SJCRH30 (cell line): ENCODE measurements around the gene SAMSN1. TPM values are rescaled to one million over a fixed set of nuclear protein-coding genes. Genes with fewer than 3 reads are reported as not detected.

Source experiments
- DNase-seq, 2 experiments: peaks; one replicate each; pipeline ENCODE4 v3.0.0-alpha.2; 2015 to 2020
- H3K27ac ChIP-seq: fragments of 250-450 bp; sonication (Bioruptor Pico); 2 replicates; pipeline ENCODE4 v1.5.1; 2020; ENCODE audit warnings: mild to moderate bottlenecking, moderate library complexity
- H3K27me3 ChIP-seq: fragments of 250-450 bp; sonication (Bioruptor Pico); 2 replicates; pipeline ENCODE4 v1.5.1; 2020; ENCODE audit warnings: mild to moderate bottlenecking, moderate library complexity
- H3K36me3 ChIP-seq: fragments of 250-450 bp; sonication (Bioruptor Pico); 2 replicates; pipeline ENCODE4 v1.5.1; 2020; ENCODE audit warnings: mild to moderate bottlenecking, moderate library complexity
- H3K4me1 ChIP-seq: fragments of 250-450 bp; sonication (Bioruptor Pico); 2 replicates; pipeline ENCODE4 v1.5.1; 2020; ENCODE audit warnings: mild to moderate bottlenecking, moderate library complexity
- H3K4me3 ChIP-seq: fragments of 250-450 bp; sonication (Bioruptor Pico); 2 replicates; pipeline ENCODE4 v1.5.1; 2020; ENCODE audit warnings: mild to moderate bottlenecking, moderate library complexity
- H3K9me3 ChIP-seq: fragments of 250-450 bp; sonication (Bioruptor Pico); replicated peaks from 2 replicates; pipeline ENCODE4 v1.5.1; 2020; ENCODE audit warnings: mild to moderate bottlenecking, moderate library complexity
- total RNA-seq: library from RNA; depleted of rRNA; stranded (reverse); fragments of >200 nt; shearing (Covaris generic); gene quantifications from 2 replicates; pipeline ENCODE4 v1.2.3, GENCODE V29; 2014

SAMSN1 gene
- total RNA-seq, 1 experiment from 2014 or later = 0.12 TPM

GRCh38 chr21:14581902-14582457 lies 35.9 kb upstream of the SAMSN1 start:
- Histone ChIP-seq H3K9me3 (no peaks in the 10 kb centered on the region), H3K4me3 (no peak overlapping the region), H3K36me3 (no peaks in the 10 kb centered on the region), H3K27me3 (no peaks in the 10 kb centered on the region), H3K4me1 (no peaks in the 10 kb centered on the region), H3K27ac (no peak overlapping the region)
- no peak for DNase-seq

DNA sequence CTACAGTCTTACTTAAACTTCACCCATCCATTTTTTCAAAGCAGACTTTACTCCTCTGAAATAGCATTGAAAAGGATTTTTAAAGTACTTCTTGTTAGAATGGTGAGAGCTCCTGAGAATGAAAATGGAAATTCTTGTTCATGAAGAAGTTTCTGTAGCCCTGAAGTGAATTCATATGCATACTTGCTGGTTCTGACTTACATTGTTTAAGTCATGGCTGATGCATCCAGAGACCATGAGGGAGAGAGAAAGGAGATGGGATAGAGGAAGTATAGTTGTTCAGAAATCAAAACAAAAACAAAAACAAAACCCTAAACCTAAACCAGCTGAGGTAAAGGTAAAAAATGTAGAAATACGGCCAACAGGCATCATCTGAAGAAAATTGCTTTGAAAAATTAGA lies 27.1 kb upstream of the SAMSN1 start:
- H3K4me1 ChIP-seq = no peaks in the 10 kb centered on the region
- H3K27ac ChIP-seq = no peak overlapping the region
- no peak overlapping the region for H3K4me3 ChIP-seq
- no peaks in the 10 kb centered on the region; the same call in 1 of the 2 replicates for H3K9me3 ChIP-seq
- H3K36me3 ChIP-seq = no peaks in the 10 kb centered on the region
- DNase-seq = no peak
- no peaks in the 10 kb centered on the region for H3K27me3 ChIP-seq

GRCh38 chr21:14572204-14572780 lies 26.2 kb upstream of the SAMSN1 start:
- no peaks in the 10 kb centered on the region for H3K36me3 ChIP-seq
- no peaks in the 10 kb centered on the region for H3K27me3 ChIP-seq
- DNase-seq = no peak
- H3K9me3 ChIP-seq = no peaks in the 10 kb centered on the region; the same call in 1 of the 2 replicates
- H3K4me1 ChIP-seq = no peaks in the 10 kb centered on the region
- no peak overlapping the region for H3K4me3 ChIP-seq
- no peak overlapping the region for H3K27ac ChIP-seq

DNA sequence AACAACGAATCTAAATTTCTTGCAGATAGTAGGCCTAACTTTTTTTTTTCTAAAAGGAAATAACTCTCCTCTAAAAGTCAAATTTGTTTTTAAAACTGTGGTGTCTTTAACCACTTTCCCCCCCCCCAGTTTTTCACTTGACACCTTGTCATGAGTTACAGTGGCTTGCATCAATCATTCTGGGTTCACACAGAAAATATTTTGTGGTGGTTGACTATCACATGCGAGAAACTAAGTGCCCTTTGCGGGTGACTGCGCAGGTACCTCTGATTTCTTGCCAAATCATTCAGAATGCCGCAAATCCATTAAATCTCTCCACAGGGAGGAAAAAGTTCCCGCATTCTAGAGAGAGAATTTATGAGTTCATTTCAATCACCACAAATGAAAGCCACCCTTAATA lies 23.8 kb upstream of the SAMSN1 start:
- no peaks in the 10 kb centered on the region for H3K27me3 ChIP-seq
- H3K9me3 ChIP-seq = no peaks in the 10 kb centered on the region; the same call in 1 of the 2 replicates
- H3K27ac ChIP-seq = no peak overlapping the region
- H3K4me1 ChIP-seq = no peaks in the 10 kb centered on the region
- no peak for DNase-seq
- no peaks in the 10 kb centered on the region for H3K36me3 ChIP-seq
- H3K4me3 ChIP-seq = no peak overlapping the region

DNA sequence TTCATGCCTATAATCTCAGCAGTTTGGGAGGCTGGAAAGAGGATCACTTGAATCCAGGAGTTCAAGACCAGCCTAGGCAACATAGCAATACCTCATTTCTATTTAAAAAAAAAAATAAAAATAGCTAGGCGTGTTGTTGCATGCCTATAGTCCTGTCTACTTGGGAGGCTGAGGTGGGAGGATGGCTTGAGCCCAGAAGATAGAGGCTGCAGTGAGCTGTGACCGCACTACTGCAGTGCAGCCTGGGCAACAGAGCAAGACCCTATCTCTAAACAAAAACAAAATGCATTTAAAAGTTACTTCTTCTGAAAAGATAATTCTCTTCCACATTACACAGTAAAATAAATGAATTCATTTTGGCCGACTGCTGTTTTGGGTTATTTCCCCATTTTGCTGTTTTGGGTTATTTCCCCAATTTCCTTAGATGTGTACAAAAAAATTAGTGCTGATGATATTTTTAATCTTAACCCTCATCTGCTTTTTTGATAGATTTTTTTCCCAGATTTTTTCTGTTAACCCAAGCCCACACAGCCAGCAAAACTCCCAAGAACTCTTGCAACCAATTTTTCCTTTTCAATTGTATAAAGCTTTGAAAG lies 23.0 kb upstream of the SAMSN1 start:
- Histone ChIP-seq H3K4me1 (no peaks in the 10 kb centered on the region), H3K9me3 (no peaks in the 10 kb centered on the region; the same call in 1 of the 2 replicates), H3K4me3 (no peak overlapping the region), H3K27me3 (no peaks in the 10 kb centered on the region), H3K36me3 (no peaks in the 10 kb centered on the region), H3K27ac (no peak overlapping the region)
- DNase-seq = no peak

GRCh38 chr21:14567331-14568279 lies 21.5 kb upstream of the SAMSN1 start:
- H3K36me3 ChIP-seq = no peaks in the 10 kb centered on the region
- no peak overlapping the region for H3K4me3 ChIP-seq
- H3K9me3 ChIP-seq = no peaks in the 10 kb centered on the region; the same call in 1 of the 2 replicates
- H3K4me1 ChIP-seq = no peaks in the 10 kb centered on the region
- no peak overlapping the region for H3K27ac ChIP-seq
- no peak for DNase-seq
- H3K27me3 ChIP-seq = no peaks in the 10 kb centered on the region

GRCh38 chr21:14566894-14567293 lies 20.8 kb upstream of the SAMSN1 start:
- Histone ChIP-seq H3K27me3 (no peaks in the 10 kb centered on the region), H3K4me3 (no peak overlapping the region), H3K4me1 (no peaks in the 10 kb centered on the region), H3K36me3 (no peaks in the 10 kb centered on the region), H3K9me3 (no peaks in the 10 kb centered on the region; the same call in 1 of the 2 replicates), H3K27ac (no peak overlapping the region)
- no peak for DNase-seq

- Histone ChIP-seq H3K36me3 (no peaks in the 10 kb centered on the region), H3K27ac (no peak overlapping the region), H3K9me3 (no peaks in the 10 kb centered on the region; the same call in 1 of the 2 replicates), H3K4me1 (no peaks in the 10 kb centered on the region), H3K27me3 (no peaks in the 10 kb centered on the region), H3K4me3 (no peak overlapping the region)
- no peak for DNase-seq
Observed at GRCh38 chr21:14562959-14563358, 16.8 kb upstream of the SAMSN1 start.

DNA sequence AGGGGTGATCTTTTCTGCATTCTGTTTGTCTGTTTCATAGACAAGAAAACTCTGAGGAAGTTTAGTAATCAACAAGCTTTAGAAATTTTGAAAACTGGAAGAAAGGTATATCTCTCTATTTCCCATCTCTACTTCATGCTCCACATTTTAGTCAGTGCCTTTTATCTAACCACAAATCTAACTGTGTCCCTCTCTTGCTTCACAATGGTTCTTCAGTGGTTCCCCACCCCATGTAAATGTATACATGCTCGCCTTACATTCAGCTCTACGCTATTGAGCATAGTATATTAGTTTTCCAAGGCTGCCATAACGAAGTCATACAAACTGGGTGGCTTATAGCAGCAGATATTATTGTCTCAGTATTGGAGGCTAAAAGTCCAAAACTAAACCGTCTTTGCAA lies 14.4 kb upstream of the SAMSN1 start:
- DNase-seq = no peak
- H3K9me3 ChIP-seq = no peaks in the 10 kb centered on the region; the same call in 1 of the 2 replicates

GRCh38 chr21:14560139-14560538 lies 14.0 kb upstream of the SAMSN1 start:
- Histone ChIP-seq H3K27me3 (no peaks in the 10 kb centered on the region), H3K27ac (no peak overlapping the region), H3K36me3 (no peaks in the 10 kb centered on the region), H3K4me3 (no peak overlapping the region), H3K4me1 (no peaks in the 10 kb centered on the region; the same call in 1 of the 2 replicates), H3K9me3 (no peaks in the 10 kb centered on the region; the same call in 1 of the 2 replicates)
- DNase-seq = no peak

More for the DNA sequence above, 14.4 kb upstream of the SAMSN1 start:
- Histone ChIP-seq H3K36me3 (no peaks in the 10 kb centered on the region), H3K4me1 (no peaks in the 10 kb centered on the region; the same call in 1 of the 2 replicates), H3K27ac (no peak overlapping the region), H3K4me3 (no peak overlapping the region), H3K27me3 (no peaks in the 10 kb centered on the region)

DNA sequence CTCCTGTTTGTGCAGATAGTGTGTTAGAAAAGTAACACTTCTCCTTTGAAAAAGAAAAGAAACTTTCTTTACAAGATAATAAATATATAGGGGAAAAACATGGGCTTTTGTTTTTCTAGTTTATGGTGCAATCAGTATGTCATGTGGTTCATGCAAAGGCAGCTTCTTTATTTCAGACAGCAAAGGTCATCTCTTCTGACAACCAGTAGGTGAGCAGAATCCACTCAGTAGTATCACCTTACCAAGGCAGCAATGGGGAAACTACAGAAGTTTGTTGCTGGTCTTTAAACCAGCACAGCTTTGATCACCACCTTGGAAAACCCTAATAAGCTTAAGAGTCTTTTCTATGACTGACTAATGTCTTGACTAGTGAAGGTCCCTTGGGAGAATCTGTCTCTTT lies 13.0 kb upstream of the SAMSN1 start:
- no peaks in the 10 kb centered on the region for H3K36me3 ChIP-seq

DNA sequence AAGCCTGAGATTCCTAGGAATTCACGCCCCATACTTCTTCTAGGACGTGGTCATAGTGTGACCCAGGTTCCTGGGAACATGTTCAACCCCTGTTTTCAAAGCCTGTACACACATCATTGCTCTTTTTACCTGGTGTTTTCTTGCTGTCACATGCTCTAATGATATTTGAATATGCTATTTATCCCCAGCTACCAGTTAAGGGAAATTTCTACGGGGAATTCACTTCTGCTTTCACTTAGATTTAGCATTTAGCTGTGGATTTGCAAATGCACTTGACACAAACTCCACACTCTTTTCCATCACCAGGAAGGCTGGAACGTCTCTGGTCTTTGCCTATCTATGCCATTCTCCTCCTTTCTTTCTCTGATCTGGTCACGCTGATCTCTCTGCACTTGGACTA lies 11.3 kb upstream of the SAMSN1 start:
- H3K4me3 ChIP-seq = no peak overlapping the region
- no peaks in the 10 kb centered on the region; the same call in 1 of the 2 replicates for H3K9me3 ChIP-seq
- no peaks in the 10 kb centered on the region for H3K36me3 ChIP-seq
- no peak for DNase-seq
- peaks cover 19% of the 10 kb centered on the region for H3K4me1 ChIP-seq
- no peaks in the 10 kb centered on the region for H3K27me3 ChIP-seq
- H3K27ac ChIP-seq = no peak overlapping the region

More for the DNA sequence above, 13.0 kb upstream of the SAMSN1 start:
- H3K9me3 ChIP-seq = no peaks in the 10 kb centered on the region; the same call in 1 of the 2 replicates
- H3K4me1 ChIP-seq = peaks cover 2% of the 10 kb centered on the region
- no peaks in the 10 kb centered on the region for H3K27me3 ChIP-seq
- no peak for DNase-seq
- no peak overlapping the region for H3K4me3 ChIP-seq
- H3K27ac ChIP-seq = no peak overlapping the region

GRCh38 chr21:14554948-14555347 lies 8.8 kb upstream of the SAMSN1 start:
- Histone ChIP-seq H3K9me3 (no peaks in the 10 kb centered on the region), H3K4me1 (peaks cover 30% of the 10 kb centered on the region), H3K4me3 (no peak overlapping the region), H3K27me3 (no peaks in the 10 kb centered on the region), H3K36me3 (no peaks in the 10 kb centered on the region), H3K27ac (no peak overlapping the region)
- DNase-seq = no peak

DNA sequence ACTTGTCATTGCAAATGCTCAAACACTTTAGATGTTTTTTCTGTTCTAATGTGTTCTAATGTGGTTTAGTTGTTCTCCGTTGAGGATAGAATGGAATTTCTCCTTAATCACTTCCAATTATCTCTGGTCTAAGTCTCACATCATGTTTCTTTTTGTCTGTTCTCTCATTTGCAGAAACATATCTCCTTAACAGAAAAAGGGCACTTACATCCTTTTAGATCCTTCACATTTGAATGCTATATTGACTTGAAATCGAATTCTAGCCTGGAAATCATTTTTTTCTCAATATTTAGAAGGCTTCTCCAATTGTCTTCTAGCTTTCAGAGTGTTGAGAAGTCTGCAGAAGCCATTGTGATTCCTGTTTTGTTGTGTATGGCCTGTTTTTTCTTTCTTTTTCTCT lies 7.3 kb upstream of the SAMSN1 start:
- Histone ChIP-seq H3K27ac (peak overlapping the region; percentile 55), H3K9me3 (no peaks in the 10 kb centered on the region), H3K4me3 (no peak overlapping the region), H3K36me3 (no peaks in the 10 kb centered on the region), H3K27me3 (no peaks in the 10 kb centered on the region), H3K4me1 (peaks cover 31% of the 10 kb centered on the region)
- DNase-seq = peak in 1 of 2 experiments; percentile 64

DNA sequence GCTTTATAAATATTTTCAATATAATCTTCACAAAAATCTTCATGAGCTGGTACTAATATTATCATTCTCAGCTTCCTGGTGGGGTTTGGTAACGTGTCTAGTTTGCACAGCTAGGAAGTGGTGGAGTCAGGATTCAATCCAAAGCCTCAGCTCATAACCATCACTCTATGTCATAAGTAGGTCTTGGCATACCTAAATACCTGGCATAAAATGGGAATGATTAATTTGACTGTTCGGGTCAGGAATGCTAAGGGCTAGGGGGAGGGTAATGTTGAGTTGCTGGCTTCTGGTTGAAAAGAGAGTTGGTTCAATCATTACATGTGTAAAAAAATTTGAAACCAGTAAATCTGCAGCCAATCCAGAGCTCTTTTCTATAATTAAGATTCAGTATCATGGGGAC lies 5.6 kb upstream of the SAMSN1 start:
- Histone ChIP-seq H3K9me3 (no peaks in the 10 kb centered on the region), H3K4me3 (no peak overlapping the region), H3K36me3 (no peaks in the 10 kb centered on the region), H3K27me3 (no peaks in the 10 kb centered on the region), H3K4me1 (peaks cover 31% of the 10 kb centered on the region), H3K27ac (no peak overlapping the region)
- DNase-seq = no peak
